NCI-H748 (cell line): ENCODE measurements around the gene C9orf78.
A peak's percentile ranks its signal among the peaks of the same experiment; 100 is the strongest.
"Not testable (repeated sequence)": the region's sequence is repeated elsewhere in the genome, so short reads cannot be mapped to it uniquely, and the experiment has no call there.

Experiments used
- DNase-seq: peaks from one replicate; lab custom pipeline; 2025; ENCODE audit not compliant: unreplicated experiment; lab: John Stamatoyannopoulos, UW

Gene C9orf78

GRCh38 chr9:129813661-129814060 is 21.4 kb downstream of the C9orf78 start:
- DNase-seq, result no peak

GRCh38 chr9:129812385-129812784 is 22.7 kb downstream of the C9orf78 start:
- no peak for DNase-seq

GRCh38 chr9:129811967-129812363 is 23.1 kb downstream of the C9orf78 start:
- DNase-seq, result no peak

GRCh38 chr9:129810788-129811187 is 24.3 kb downstream of the C9orf78 start:
- DNase-seq, result no peak

- DNase-seq, result no peak
These were observed 25.0 kb downstream of the C9orf78 start for GRCh38 chr9:129810116-129810515.

- no peak for DNase-seq
These were observed 25.7 kb downstream of the C9orf78 start for GRCh38 chr9:129809346-129809745.

- DNase-seq, result no peak
These were observed 29.0 kb downstream of the C9orf78 start for GRCh38 chr9:129806061-129806460.

GRCh38 chr9:129803676-129804060 is 31.4 kb downstream of the C9orf78 start:
- peak; percentile 38 for DNase-seq

- DNase-seq, result peak; percentile 93
These were observed 32.0 kb downstream of the C9orf78 start, which contains the start of gene TOR1B for GRCh38 chr9:129802833-129803675. Gene TOR1B (plus strand): TSS chr9:129803184. CDS start chr9:129803213, 29 bp downstream.

GRCh38 chr9:129801504-129801903 is 33.6 kb downstream of the C9orf78 start:
- DNase-seq, result no peak

GRCh38 chr9:129798973-129799372 is 36.1 kb downstream of the C9orf78 start:
- no peak for DNase-seq

- DNase-seq, result not testable (repeated sequence)
These were observed 39.0 kb downstream of the C9orf78 start for GRCh38 chr9:129796029-129796428.

- no peak for DNase-seq
These were observed 40.5 kb downstream of the C9orf78 start for GRCh38 chr9:129794549-129794948.

- no peak for DNase-seq
These were observed 48.6 kb downstream of the C9orf78 start for GRCh38 chr9:129786481-129786880.

GRCh38 chr9:129785866-129786265 is 49.2 kb downstream of the C9orf78 start:
- DNase-seq, result no peak

GRCh38 chr9:129784970-129785369 is 50.1 kb downstream of the C9orf78 start:
- DNase-seq, result not testable (repeated sequence)

GRCh38 chr9:129783516-129784361 is 51.3 kb downstream of the C9orf78 start:
- DNase-seq, result peak; percentile 70

- no peak for DNase-seq
These were observed 53.1 kb downstream of the C9orf78 start for GRCh38 chr9:129781981-129782380.

GRCh38 chr9:129781131-129781530 is 53.9 kb downstream of the C9orf78 start:
- no peak for DNase-seq

- no peak for DNase-seq
These were observed 55.4 kb downstream of the C9orf78 start for GRCh38 chr9:129779560-129780190.

GRCh38 chr9:129778469-129778868 is 56.6 kb downstream of the C9orf78 start:
- DNase-seq, result no peak
